HG03064 (cell line): ENCODE results near the gene GALNT2.

ENCODE experiments used
- ATAC-seq: cut with Tn5 transposase; IDR thresholded peaks from one replicate; pipeline ENCODE4 v1.9.1; 2021; ENCODE audit warnings: low read depth; ENCODE audit not compliant: unreplicated experiment

The GALNT2 gene

GRCh38 chr1:230087028-230087716 is 20.1 kb downstream of the GALNT2 start:
- ATAC-seq = no peak

GRCh38 chr1:230087717-230088105 is 20.7 kb downstream of the GALNT2 start:
- ATAC-seq = no peak

- no peak for ATAC-seq
Observed at GRCh38 chr1:230090194-230090711, 23.2 kb downstream of the GALNT2 start.

DNA sequence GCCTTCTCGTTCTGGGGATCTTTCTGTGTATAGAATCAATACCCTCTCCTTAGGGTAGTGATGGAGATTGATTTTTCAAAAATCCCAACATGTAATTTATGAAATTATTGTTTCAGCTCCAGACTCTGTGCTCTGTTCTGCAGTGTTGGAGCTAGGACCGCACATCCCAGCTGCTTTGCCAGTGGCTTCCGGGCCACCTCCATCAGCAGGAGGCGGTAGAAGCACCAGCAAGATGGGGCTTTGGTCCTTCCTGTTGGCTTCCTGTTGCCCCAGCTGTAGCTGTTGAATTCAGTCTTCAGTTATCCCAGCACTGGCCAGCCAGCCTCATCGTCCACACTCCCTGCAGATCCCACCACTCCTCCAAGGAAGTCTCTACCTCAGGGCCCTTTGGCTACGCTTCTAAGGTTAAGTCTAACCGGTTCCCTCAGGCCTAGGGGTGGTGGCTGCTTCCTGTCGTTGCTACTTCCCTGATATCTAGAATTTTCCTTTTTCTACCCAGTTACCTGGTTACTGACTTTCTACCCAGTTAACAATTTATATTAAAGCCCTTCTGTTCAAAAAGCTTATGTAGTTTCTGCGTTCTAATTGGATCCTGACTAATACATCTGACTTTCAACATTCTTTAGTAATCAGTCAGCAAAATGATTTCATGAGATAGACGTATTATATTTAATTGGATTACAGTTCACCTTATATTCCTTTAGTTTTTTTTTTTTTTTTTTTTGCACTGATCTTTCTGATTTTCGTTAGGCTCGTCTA is 24.6 kb downstream of the GALNT2 start:
- no peak for ATAC-seq

DNA sequence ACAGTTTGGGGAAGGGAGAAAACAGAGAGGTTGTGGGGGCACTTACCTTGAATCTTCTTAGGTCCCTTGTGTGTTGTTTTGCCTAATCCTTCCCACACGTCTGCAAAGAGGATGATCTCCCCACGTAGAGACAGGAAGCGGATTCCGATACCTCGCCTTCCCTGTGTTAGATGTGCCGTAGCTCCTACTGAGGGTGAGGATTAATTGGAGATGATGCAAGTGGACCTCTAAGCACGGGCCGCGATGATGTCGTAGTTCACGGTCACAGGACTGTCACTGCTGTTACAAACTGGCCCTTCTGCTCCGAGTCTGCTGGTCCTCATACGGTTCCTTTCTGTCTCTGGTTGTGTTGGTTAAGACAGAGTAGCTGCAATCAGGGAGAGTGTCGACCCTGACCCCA is 27.7 kb downstream of the GALNT2 start:
- ATAC-seq = no peak

DNA sequence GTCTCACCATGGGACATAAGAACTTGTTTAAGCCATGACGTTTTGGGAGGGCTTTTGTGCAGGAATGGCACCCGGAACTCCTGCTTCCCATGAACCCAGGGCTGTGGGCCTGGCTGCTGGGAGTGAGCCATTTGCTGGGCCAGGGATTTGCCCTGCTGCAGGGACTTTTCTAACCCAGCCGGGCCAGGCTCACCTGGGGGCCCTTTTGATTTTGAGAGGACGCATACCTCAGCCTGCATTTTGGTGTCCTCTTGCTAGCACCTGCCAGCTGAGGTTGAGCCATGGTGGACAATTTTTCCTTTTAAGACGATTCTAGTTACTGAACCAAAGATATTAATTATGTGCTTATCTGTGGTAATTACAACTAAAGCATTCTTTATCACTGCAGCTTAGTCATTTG is 28.9 kb downstream of the GALNT2 start:
- no peak for ATAC-seq

GRCh38 chr1:230097370-230097769 is 30.3 kb downstream of the GALNT2 start:
- no peak for ATAC-seq

DNA sequence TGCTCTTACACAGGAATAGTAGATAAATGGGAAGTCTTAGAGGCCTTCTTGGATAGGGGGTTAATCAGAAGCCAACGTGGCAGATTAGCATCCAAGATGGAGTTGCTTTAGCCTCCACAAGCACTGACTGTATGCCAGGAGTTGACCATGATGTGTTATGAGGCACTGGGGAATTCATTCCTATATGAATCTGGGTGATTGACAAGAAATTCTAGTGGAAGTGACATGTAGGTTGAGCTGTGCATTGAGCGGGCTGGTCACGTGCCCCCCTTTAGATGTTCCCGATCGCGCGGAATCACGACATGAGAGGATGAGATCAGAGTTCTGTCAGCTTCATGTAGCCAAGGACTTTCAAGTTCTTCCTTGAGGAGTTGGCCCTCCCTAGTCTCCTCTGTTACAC is 31.7 kb downstream of the GALNT2 start:
- no peak for ATAC-seq

- no peak for ATAC-seq
Observed at GRCh38 chr1:230099465-230099864, 32.4 kb downstream of the GALNT2 start.

- no peak for ATAC-seq
Observed at GRCh38 chr1:230100932-230101331, 33.9 kb downstream of the GALNT2 start.

GRCh38 chr1:230101556-230101955 is 34.5 kb downstream of the GALNT2 start:
- ATAC-seq = no peak

DNA sequence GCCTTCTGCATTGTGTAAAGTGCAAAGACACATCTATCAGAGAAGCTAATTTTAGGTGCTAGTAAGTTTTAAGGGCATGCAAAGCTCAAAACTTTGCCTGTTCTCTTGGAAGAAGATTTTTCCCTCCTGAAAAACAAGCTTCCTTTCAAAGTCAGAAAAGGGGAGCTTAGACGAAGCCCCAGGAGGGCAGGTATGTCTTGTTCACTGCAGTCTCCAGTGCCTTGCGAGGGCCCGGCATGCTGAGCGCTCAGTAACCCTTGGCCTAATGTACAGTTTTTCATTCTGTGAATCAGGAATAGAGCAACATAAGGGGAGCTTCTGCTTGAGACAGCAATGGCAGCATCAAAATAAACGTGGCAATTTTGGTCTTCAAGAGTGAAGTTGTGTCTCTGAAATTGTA is 35.0 kb downstream of the GALNT2 start:
- no peak for ATAC-seq

DNA sequence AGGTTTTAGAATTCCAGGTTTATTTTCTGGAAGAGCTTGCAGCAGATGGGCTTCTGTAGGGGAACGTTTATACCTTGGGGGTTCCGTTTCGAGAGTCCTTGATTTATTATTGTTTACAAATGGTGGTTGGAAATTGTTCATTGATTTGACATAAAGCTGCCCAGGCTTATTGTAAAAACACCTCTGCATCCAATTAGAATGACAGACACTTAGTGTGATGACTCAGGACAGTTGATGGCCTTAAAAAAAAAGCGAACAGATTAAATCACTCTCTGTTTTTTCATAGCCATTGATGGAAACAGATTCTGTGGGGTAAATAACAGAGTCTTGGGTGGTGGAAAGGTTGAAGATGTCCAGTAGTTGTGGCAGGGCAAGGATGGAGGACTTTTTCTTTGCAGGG is 35.4 kb downstream of the GALNT2 start:
- ATAC-seq = no peak

- ATAC-seq = no peak
Observed at GRCh38 chr1:230103306-230104173, 36.5 kb downstream of the GALNT2 start.

GRCh38 chr1:230104395-230105244 is 37.6 kb downstream of the GALNT2 start:
- peak; percentile 52 for ATAC-seq

- ATAC-seq = no peak
Observed at GRCh38 chr1:230105245-230105753, 38.3 kb downstream of the GALNT2 start.

DNA sequence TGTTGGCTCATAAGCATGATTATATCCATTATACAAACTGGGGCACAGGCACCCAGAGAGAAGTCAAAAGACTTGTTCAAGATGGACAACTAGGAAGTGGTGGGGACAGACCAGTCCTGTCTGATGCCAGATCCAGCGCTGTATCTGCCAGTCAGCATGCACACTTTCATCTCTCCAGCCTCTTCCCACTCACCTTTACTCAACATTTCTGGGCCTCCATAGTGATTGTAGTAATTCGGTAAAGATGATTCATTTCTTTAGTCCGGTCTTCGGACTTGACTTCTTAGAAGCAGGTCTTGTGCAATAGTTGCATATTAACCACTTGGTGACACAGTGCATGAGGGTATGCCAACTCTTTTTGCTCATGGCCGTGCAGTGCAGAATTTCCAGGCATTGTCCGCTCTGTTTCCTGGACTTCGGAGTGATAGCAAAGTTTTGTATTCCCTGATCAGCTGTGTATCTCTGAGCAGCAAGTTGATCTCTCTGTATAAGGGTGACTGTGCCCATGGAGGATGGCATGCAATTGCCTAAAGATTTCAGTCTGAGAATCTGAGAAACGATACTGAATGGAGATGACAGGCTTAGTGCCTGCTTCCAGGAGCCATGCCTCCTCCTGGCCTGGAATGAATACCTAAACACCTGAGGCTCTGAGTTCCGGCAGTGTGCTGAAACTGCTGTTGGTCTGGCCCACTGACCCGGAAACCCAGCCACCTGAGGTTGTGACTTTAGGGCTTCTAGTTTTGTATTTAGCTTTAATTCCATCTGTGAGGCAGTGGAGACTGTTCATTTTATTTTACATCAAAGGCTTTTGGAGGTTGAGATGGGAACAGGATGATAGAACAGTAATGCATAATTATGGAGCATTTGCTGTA is 39.0 kb downstream of the GALNT2 start:
- ATAC-seq = no peak

DNA sequence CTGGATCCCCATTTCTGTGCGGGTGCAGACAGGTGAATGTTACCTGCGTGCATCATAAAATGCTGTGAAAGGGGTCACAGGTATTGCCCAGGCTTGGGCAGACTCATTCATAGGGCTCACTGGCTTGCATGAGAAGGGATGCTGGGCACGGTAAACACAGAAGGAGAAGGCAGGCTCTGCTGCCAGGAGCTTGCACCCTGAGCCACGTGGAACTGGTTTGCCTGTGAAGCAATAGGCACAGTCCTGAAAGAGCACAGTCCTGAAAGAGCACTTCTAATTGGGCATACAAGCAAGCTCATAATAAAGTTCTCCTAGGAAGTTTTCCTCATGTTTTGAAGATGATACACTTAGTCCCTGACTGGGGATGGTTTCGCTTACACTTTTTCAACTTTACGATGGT is 40.9 kb downstream of the GALNT2 start:
- no peak for ATAC-seq

GRCh38 chr1:230108580-230108979 is 41.5 kb downstream of the GALNT2 start:
- no peak for ATAC-seq
